AG09309 (cell line): ENCODE measurements around the gene PRELP.
A peak's percentile ranks its signal among the peaks of the same experiment; 100 is the strongest.

ENCODE experiments used
- DNase-seq: peaks from one replicate; pipeline ENCODE4 v3.0.0-alpha.2; 2010; ENCODE audit warnings: low read depth
- H3K4me3 ChIP-seq: 2 replicates; pipeline ENCODE4 v1.5.1; 2011; ENCODE audit warnings: mild to moderate bottlenecking, low read depth, low read length, moderate library complexity; ENCODE audit not compliant: control insufficient read depth
- CTCF ChIP-seq: IDR thresholded peaks from 2 replicates; pipeline ENCODE4 v1.5.1; 2011; ENCODE audit warnings: mild to moderate bottlenecking, low read depth, low read length, inconsistent platforms; ENCODE audit not compliant: insufficient read depth, control insufficient read depth; ENCODE audit errors: missing control alignments

The PRELP gene

GRCh38 chr1:203528063-203528462, 52.5 kb downstream of the PRELP start:
- no peak for DNase-seq
- TF ChIP-seq CTCF: no peak
- H3K4me3 ChIP-seq: no peak overlapping the region

GRCh38 chr1:203528976-203529835, 53.6 kb downstream of the PRELP start:
- H3K4me3 ChIP-seq: no peak overlapping the region
- no peak for DNase-seq
- TF ChIP-seq CTCF: no peak

- H3K4me3 ChIP-seq: no peak overlapping the region
- no peak for TF ChIP-seq CTCF
- DNase-seq: no peak
These were observed 55.5 kb downstream of the PRELP start for GRCh38 chr1:203531063-203531462.

GRCh38 chr1:203534012-203534411, 58.4 kb downstream of the PRELP start:
- H3K4me3 ChIP-seq: no peak overlapping the region
- no peak for TF ChIP-seq CTCF
- no peak for DNase-seq

GRCh38 chr1:203534526-203534925, 58.9 kb downstream of the PRELP start:
- no peak for TF ChIP-seq CTCF
- DNase-seq: peak; percentile 74
- no peak overlapping the region for H3K4me3 ChIP-seq

GRCh38 chr1:203536575-203536974, 61.0 kb downstream of the PRELP start:
- no peak for DNase-seq
- TF ChIP-seq CTCF: no peak
- H3K4me3 ChIP-seq: no peak overlapping the region
